HT-29 (cell line): ENCODE results near the gene METTL6. TPM values are rescaled to one million over a fixed set of nuclear protein-coding genes. Genes with fewer than 3 reads are reported as not detected.
A peak's percentile ranks its signal among the peaks of the same experiment; 100 is the strongest.
"Not testable (repeated sequence)": the region's sequence is repeated elsewhere in the genome, so short reads cannot be mapped to it uniquely, and the experiment has no call there.

Experiments
- DNase-seq: peaks from one replicate; pipeline ENCODE4 v3.0.0-alpha.2; 2015; ENCODE audit warnings: low spot score
- total RNA-seq: library from RNA; depleted of rRNA; stranded (reverse); fragments of >200 nt; shearing (Covaris generic); gene quantifications from 2 replicates; pipeline ENCODE4 v1.2.3, GENCODE V29; 2014

The METTL6 gene
- total RNA-seq, 1 experiment from 2014 or later, result 8.7 TPM

GRCh38 chr3:15405448-15406050 is 21.8 kb downstream of the METTL6 start:
- peak; percentile 62 for DNase-seq

DNA sequence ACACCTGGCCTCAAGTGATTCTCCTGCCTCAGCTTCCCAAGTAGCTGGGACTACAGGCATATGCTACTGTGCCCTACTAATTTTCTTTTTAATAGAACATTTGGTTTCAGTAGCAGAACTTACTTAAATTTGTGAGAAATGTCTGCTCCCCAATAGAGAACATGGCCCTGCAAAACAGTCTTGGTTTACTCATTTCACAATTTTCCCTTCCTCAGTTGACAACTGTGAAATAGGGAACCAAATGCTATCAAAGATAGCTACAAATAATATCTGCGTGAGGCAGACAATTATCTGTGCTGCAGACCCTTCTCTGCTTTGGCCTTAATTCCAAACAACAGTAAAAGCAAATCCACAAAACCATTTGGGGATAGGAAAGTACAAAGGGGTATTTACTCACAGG is 22.6 kb downstream of the METTL6 start:
- DNase-seq, result no peak

DNA sequence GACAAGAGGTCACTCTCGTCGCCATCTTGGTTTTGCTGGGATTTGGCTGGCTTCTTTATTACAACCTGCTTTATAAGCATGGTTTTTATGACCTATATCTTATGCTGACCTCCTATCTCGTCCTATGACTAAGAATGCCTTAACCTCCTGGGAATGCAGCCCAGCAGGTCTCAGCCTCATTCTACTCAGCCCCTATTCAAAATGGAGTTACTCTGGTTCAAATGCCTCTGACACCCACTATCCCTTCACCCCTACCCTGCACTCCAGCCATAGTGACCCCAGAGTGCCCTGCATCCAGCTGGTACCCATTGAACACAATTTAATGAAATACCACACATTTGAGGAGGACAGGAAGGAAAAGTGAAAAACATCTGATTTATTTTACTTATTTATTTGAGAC is 23.4 kb downstream of the METTL6 start:
- no peak for DNase-seq

- no peak for DNase-seq
Measured at GRCh38 chr3:15403495-15403894, 23.8 kb downstream of the METTL6 start.

DNA sequence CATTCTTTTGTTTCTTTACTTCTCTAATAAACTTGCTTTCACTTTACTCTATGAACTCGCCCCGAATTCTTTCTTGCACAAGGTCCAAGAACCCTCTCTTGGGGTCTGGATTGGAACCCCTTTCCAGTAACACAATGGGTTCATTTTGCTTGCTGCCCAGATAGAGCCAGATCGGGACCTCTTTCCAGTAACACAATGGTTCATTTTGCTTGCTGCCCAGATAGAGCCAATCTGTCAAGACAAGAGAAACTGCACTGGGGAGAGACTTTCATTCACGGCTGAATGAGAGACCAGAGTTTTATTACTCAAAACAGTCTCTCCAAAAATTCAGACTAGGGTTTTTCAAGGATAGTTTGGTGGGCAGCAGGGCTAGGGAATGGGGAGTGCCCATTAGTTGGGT is 25.4 kb downstream of the METTL6 start:
- DNase-seq, result no peak

DNA sequence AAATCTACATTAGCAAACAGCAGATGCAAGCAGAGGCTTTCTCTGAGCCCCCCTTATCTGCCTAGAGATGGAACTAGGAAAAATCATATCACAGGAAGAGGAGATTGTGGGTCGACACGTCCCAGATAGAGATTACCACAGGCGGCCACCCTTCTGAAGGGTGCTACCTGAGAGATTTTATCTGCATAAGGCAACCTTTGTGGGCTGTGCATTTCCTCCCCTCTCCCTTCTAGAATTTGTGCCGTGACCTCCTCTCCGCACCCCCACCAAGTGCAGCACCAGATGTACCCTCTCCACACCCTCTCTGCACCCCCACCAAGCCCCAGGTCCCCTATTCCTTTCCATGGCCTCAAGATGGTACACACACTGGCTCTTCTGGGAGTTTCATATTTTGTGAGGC is 27.4 kb downstream of the METTL6 start:
- DNase-seq, result no peak

GRCh38 chr3:15398731-15399133 is 28.6 kb downstream of the METTL6 start:
- not testable (repeated sequence) for DNase-seq

GRCh38 chr3:15393252-15393651 is 34.1 kb downstream of the METTL6 start:
- not testable (repeated sequence) for DNase-seq

DNA sequence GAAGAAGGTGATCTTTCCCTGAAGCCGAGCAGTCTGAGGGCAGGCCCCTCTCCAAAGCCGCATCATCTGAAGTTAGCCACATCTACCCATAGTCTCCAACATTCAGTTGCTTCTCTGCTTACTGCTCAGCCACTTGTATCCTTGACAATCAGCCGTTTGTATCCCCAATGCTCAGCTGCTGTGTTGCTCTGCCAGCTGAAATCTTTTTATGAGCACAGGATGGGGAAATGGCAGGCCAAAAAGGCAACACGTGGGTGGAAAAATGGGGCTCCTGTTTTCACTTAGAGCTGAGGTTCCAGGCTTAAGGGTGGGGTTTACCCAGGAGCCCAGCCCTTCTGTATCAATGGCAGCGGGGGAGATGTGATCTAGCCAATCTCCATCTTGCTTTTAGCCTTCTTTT is 36.3 kb downstream of the METTL6 start:
- no peak for DNase-seq

DNA sequence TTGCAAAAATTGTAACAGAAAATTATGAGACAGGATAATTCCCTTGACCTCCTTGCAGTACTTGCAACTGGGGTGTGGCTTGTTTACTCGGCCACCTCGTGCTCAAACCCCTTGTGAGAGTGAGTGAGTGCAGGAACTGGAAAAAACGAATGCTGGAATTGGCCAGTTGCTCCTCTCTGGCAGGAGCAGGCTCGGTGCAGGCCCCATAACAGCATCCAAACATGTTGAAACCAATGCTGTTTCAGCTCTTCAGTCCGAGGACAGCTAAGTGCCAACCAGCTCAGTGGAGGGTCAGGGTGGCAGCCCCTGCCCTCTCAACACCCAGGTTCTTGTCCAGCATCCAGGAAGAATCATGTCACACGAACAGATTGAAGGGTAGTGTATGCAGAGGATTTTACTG is 36.9 kb downstream of the METTL6 start:
- DNase-seq, result no peak

GRCh38 chr3:15388335-15388734 is 39.0 kb downstream of the METTL6 start:
- not testable (repeated sequence) for DNase-seq

- no peak for DNase-seq
Measured at GRCh38 chr3:15387735-15388134, 39.6 kb downstream of the METTL6 start.

- no peak for DNase-seq
Measured at GRCh38 chr3:15387171-15387581, 40.2 kb downstream of the METTL6 start.

- DNase-seq, result not testable (repeated sequence)
Measured at GRCh38 chr3:15386654-15386955, 40.7 kb downstream of the METTL6 start.

GRCh38 chr3:15385901-15386653 is 41.3 kb downstream of the METTL6 start:
- no peak for DNase-seq

GRCh38 chr3:15385238-15385695 is 42.1 kb downstream of the METTL6 start:
- DNase-seq, result not testable (repeated sequence)

DNA sequence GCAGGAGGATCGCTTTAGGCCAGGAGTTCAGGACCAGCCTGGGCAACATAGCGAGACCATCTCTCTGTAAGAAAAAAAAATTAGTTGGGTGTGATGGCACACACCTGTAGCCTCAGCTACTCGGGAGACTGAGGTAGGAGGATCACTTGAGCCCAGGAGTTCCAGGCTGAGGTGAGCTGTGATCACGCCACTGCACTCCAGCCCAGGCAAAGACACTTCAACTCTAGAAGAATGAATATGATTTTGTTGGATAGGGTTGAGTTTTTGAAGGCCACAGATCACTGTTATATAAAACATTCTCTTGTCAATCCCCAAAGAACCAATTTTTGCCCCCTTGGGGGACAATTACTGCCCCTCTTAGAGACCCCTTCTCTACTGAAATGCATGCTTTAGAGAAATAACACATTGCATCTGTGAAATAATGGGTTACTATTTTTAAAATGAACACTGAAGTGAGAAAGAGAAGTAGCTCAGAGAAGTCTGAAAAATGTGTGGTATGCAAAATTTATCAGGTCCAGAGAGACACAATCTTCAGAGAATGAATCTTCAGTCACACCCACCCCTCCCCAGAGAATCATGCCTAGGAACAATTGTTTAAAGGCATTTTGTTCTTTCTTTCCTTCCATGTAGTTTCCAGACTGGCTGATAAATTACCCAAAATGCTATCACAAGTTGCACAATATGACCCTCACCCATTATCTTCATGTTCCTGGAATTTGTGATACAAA is 42.7 kb downstream of the METTL6 start:
- no peak for DNase-seq

GRCh38 chr3:15382405-15382923 is 44.9 kb downstream of the METTL6 start:
- no peak for DNase-seq

GRCh38 chr3:15380980-15381890 is 46.1 kb downstream of the METTL6 start:
- DNase-seq, result no peak

DNA sequence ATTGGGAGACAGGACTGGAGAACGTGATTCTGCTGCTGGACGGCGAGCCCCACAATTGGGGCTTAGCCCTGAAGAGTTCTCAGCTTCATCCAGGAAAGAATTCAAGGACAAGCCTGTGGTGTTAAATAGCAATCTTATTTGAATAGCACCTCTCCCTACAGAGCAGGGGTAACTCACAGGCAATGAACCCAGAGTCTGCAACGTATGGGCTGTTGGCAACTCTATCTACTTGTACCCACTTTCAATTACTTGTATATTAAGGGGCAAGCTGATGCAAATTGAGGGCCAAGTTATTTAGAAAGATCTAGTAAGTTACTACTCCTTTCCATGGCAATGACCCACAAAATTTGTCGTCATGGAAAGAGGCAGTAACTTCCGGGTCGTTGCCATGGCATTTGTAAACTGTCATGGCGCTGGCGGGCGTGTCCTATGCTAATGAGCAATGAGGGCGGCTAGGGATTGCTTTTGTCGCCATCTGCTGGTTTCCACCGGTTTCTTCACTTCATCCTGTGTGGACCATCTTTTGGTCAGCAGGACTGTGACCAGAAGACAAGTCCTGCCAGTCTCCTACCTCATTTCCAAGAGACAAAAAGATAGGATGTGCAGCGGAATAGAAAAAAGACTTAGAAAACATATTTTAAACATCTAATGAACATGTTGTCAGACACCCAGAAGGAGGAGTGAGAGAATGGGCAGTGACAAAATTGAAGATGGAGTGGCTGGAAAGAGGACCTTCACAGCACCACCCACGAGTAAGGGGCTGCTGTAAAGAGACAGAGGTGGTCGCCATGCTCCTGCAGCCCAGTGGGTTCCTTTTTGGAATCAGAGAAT is 49.2 kb downstream of the METTL6 start:
- DNase-seq, result peak; percentile 91
